Left renal cortex interstitium (tissue), 4 donors: ENCODE data around the gene NXT1. TPM values are rescaled to one million over a fixed set of nuclear protein-coding genes. Genes with fewer than 3 reads are reported as not detected.

ENCODE experiments used
- DNase-seq, 4 donors: peaks; one replicate each; pipeline ENCODE4 v3.0.0-alpha.2; 2013; ENCODE audit warnings: low read depth in 4 of 4, low spot score in 2 of 4, missing footprints in 1 of 4
- polyA plus RNA-seq, 4 donors: library from polyadenylated mRNA; unstranded; fragments of 120-200 nt; gene quantifications; one replicate each; pipeline ENCODE4 v1.2.1, GENCODE V29; 2013; ENCODE audit not compliant: insufficient read length in 4 of 4

NXT1 gene
- polyA plus RNA-seq, 4 donors, result 16.0 to 25.7 (median 17.8) TPM

DNA sequence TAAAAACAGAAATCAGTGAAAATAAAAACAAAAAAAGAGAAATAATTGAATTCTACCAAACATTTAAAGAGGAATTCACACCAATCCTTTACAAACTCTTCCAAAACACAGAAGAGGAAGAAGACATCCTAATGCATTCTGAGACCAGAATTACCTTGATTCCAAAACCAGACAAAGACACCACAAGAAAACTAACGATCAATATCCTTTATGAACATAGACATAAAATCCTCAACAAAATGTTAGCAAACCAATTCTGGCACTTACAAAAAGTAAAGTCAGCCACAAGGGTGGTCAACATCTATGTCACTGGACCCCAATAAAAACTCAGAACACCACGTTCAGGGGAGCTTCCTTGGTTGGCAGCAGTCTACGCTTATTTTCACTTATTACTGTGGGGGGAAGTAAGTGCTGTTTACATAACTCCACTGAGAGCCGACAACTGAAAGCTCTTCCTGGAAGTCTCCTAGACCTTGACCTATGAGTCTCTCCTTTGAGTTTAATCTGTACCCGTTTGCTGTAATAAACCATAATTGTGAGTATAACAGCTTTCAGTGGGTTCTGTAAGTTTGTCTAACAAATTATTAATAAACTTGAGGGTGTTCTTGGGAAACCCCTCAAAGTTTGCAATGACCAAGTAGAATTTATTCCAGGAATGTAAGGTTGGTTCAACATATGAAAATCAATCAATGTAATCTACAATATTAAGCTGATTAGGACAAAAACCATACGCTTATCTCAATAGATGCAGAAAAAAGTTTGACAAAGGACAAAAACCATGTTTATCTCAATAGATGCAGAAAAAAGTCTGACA, 35.9 kb downstream of the NXT1 start:
- no peak for DNase-seq

DNA sequence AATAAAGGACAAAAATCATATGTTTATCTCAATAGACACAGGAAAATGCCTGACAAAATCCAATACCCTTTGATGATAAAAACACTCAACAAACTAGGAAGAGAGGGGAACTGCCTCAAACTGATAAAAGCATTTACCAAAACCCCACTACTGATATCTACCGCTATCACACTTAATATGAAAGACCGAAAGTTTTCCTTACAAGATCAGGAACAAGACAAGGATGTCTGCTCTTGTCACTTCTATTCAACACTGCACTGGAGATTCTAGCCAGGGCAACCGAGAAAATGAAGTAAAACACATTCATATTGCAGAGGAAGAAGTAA, 36.5 kb downstream of the NXT1 start:
- DNase-seq, result no peak

- no peak for DNase-seq
Measured at GRCh38 chr20:23390091-23390774, 39.6 kb downstream of the NXT1 start.

DNA sequence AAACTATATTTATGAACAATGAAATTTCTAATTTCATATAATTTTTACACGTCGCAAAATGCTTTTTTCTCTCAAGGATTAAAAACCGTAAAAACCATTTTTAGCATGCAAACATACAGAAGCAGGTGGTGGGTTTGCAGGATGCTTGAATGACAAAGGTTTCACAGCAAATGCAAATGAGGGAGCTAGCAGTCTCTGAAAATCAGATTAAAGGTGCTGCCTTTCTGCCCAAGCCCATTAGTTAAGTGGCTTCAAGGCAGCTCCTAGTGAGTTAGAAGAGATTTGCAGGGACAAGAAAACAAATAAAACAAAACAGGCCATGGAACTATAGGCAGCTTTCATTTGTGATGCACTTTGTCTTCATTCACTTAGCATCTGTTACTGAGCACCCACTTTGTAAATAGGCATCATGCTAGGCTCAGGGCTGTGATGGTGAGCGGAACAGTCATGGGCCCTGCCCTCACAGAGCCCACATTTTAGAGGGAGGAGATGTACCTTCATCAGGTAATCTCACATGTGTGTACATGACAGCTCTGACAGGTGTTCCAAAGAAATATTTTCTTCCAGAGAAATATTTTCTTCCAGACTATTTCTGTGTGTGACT, 41.2 kb downstream of the NXT1 start:
- DNase-seq, result no peak

GRCh38 chr20:23393996-23394775, 43.6 kb downstream of the NXT1 start:
- DNase-seq, result no peak

GRCh38 chr20:23396950-23397627, 46.5 kb downstream of the NXT1 start:
- DNase-seq, result no peak

GRCh38 chr20:23397961-23398360, 47.4 kb downstream of the NXT1 start:
- no peak for DNase-seq

DNA sequence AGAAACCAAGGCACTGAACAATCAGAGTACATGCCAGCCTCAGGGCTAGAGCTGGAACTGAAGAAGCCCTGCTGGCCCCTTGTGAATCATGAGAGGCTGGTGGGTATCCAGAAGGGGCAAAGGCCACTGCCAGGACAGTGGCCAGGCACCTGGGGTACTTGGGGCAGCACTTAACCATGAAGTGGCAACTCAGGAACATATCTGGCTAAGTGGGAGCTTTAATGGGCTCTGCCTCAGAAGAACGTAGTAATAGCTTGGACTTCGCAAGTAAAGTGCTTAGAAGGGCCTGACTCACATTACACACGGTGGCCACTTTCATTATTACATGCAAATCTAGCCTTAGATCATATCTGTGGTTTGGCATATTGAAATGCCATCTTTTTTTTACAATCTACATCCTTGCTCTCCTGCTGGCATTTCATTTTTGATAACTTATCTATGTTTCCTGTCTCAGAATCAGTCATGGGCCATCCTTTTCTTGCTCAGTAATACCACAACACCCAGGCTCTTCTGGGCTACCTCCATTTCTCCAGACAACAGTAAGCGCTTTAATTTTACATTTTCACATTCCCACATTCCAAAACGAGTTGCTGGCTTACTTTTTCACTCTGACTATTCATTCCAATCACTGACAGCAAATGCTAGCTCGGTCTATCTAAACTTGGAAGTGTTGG, 49.1 kb downstream of the NXT1 start:
- DNase-seq, result no peak

GRCh38 chr20:23401051-23401450, 50.5 kb downstream of the NXT1 start:
- no peak for DNase-seq

GRCh38 chr20:23403751-23404150, 53.2 kb downstream of the NXT1 start:
- DNase-seq, result no peak

GRCh38 chr20:23404196-23404595, 53.6 kb downstream of the NXT1 start:
- no peak for DNase-seq

Other genes with a start within 250 kb of the NXT1 start
- gene GZF1, start 11.4 kb downstream of the NXT1 start, polyA plus RNA-seq, result 10 to 100 TPM; 15.4 to 19.2 (median 16.7) TPM
- 10 to 100 TPM; 16.3 to 29.0 (median 18.8) TPM for gene NAPB, start 70.7 kb downstream of the NXT1 start, polyA plus RNA-seq
- gene CSTL1, start 88.9 kb downstream of the NXT1 start, polyA plus RNA-seq, result not detected
- gene CST11, start 102.1 kb downstream of the NXT1 start, polyA plus RNA-seq, result not detected
- gene CST8, start 140.3 kb downstream of the NXT1 start, polyA plus RNA-seq, result not detected
- gene CST9L, start 217.7 kb downstream of the NXT1 start, polyA plus RNA-seq, result not detected